GM19193 (cell line): ENCODE data around the gene CYBA.

Source experiments
- POLR2A ChIP-seq: IDR thresholded peaks from 4 replicates; pipeline ENCODE4 v1.6.1; 2011; ENCODE audit not compliant: insufficient read depth, insufficient read length; ENCODE audit errors: extremely low read depth

CYBA gene

DNA sequence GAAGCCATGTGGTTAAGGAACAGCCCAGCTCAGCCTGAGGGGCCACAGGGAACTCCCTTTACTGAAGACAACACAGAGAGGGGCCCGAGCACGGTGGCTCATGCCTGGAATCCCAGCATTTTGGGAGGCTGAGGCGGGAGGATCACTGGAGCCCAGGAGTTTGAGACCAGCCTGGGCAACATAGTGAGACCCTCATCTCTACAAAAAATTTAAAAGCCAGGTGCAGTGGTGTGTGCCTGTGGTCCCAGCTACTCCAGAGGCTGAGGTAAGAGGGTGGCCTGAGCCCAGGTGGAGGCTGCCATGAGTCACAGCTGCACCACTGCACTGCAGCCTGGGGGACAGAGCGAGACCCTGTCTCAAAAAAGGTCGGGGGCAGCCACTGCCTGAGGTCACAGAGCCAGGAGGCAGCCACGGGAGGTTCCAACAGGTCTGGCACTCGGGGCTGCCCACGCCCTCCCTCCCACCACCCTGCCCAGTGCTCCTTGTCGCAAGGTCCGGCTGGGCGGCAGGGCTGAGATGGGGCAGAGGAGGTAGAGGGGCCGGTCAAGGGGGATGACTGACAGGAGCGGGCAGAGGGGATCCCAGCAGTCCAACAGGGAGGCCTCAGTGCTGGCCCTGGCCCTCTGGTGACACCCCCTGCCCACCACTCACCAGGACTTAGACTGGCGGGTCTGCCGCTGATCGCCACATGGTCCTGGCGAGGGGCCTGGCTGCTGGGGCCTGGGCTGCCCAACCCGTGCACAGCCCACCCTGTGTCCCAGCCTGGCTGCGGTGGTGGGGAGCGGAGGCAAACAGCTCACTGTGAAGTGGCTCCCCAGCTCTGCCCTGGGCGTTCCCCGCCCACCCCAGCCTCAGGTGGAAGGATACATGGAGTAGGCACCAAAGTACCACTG, 3.4 kb downstream of the CYBA start:
- TF ChIP-seq POLR2A: no peak

DNA sequence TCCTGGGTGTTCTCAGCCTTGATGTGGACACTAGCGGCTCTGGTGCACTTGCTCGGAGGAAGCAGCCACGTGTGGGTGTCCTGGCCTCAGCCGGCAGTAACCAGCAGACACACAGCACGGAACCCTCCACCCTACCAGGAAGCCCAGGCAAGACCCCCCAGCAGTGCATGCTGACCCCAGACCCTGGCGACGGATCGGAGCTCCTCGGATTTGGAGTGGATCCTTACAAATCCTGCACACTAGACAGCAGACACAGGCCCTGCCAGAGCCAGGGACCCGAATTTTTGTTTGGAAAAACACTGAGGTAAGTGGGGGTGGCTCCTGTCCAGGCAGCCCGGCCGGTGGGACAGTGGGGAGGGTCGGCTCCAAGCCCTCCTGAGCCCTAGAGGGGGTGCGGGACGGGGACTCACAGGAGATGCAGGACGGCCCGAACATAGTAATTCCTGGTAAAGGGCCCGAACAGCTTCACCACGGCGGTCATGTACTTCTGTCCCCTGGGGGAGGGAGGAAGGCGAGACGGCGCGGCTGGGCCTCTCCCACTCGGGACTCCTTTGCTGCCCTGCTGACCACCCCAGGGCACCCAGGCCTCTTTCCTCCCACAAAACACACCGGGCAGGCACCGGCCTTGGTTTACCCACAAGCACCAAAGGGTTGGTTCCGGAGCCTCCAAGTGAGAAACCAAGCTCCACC, 4.4 kb downstream of the CYBA start:
- no peak for TF ChIP-seq POLR2A

- TF ChIP-seq POLR2A: no peak
Observed at GRCh38 chr16:88645941-88646340, 4.9 kb downstream of the CYBA start.

DNA sequence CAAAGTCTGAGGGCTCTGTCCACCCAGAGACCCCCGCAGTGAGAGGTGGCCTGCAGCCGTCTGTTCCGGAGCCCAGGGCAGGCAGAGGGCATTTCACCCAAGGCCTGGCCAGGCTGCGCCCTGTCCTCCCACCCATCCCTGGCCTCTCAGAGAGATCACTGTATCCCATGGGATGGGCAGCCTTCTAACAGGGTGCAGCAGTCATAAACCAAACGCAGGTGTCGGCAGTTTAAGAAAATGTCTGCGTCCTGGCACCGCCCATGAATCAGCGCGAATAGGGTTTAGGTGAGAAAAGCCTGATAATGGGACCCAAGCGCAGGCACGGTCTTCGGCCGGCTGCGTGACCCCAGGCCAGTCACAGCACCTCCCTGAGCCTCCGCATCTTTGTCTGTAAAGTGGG, 5.4 kb downstream of the CYBA start:
- TF ChIP-seq POLR2A: no peak

- no peak for TF ChIP-seq POLR2A
Observed at GRCh38 chr16:88643644-88643932, 7.3 kb downstream of the CYBA start.

DNA sequence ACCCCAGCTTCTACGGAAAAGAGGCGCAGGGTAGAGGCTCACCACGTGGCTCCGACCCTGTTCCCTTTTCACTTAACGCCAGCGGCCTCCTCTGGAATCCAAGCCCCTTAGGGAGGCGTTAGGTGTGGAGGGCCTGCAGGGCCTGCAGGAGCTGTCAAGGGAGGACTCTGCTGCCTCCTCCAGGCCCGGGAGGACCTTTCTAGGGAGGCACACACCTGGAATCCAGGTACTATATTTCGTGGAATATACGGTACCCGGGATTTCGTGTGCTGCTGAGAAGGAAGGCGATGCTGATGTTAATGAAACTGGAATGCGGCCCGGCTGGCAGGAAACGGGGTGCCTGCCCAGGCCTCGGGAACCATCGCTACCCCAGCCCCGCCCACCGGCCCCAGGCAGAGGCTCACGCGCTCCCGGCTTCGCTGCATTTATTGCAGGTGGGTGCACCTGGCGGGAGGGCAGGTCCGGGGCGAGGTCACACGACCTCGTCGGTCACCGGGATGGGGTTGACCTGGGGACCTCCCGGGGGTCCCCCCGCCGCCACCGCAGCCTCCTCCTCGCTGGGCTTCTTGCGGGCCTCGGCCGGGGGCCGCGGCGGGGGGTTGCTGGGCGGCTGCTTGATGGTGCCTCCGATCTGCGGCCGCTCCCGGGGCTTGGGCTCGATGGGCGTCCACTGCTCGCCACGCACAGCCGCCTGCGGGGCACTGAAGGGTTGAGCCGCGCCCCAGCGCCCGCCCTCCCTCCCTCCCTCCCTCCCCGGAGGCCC, 7.8 kb downstream of the CYBA start:
- TF ChIP-seq POLR2A: no peak

GRCh38 chr16:88640498-88641247, 10.2 kb downstream of the CYBA start:
- TF ChIP-seq POLR2A: no peak

GRCh38 chr16:88640039-88640495, 10.8 kb downstream of the CYBA start:
- no peak for TF ChIP-seq POLR2A

GRCh38 chr16:88639231-88640038, 11.4 kb downstream of the CYBA start:
- no peak for TF ChIP-seq POLR2A

DNA sequence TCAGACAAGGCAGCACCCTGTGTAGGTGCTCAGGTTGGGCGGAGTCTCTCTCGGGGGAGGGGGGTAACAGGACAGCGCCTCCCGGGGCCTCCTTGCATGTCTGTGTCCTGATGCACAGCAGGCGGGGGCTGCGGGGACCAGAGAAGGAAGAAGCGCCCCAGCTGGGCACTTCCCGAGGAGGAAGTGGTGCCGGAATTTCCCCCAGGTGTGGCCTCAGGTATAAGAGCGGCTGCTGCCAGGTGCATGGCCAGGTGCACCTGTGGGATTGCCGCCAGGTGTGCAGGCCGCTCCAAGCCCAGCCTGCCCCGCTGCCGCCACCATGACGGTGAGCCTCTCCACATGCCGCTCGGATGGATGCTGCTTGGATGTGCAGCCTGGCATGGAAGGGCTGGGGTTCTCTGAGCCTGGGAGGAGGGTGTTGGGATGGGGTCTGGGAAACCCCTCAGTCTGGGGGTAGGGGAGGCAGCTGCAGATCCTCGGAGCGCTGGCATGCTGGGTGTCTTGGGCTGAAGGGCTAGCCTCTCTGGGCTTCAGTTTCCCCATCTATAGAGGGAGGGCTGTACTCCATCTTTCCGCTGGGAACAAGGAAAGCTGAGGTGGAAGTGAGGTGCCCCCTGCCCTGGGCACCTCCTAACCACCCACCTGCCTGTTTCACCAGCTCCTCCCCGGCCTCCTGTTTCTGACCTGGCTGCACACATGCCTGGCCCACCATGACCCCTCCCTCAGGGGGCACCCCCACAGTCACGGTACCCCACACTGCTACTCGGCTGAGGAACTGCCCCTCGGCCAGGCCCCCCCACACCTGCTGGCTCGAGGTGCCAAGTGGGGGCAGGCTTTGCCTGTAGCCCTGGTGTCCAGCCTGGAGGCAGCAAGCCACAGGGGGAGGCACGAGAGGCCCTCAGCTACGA, 12.3 kb downstream of the CYBA start, which contains the start of gene IL17C:
TSS of gene IL17C (plus strand) at position 250 of the 908 bp plus-strand sequence. CDS start at position 320, 70 bp downstream.
- TF ChIP-seq POLR2A: no peak

GRCh38 chr16:88636488-88637265, 14.2 kb downstream of the CYBA start:
- no peak for TF ChIP-seq POLR2A

- no peak for TF ChIP-seq POLR2A
Observed at GRCh38 chr16:88635671-88636319, 15.1 kb downstream of the CYBA start.
